CD4-positive, alpha-beta T cell treated with Interferon gamma for 1 hour (primary cell): ENCODE measurements around the gene P4HA2.

Experiments
- DNase-seq: peaks from one replicate; pipeline ENCODE4 v3.0.0-alpha.2; 2020

Gene P4HA2

GRCh38 chr5:132221781-132222648 is 5.6 kb downstream of the P4HA2 start:
- DNase-seq: no peak

- DNase-seq: no peak
Measured at GRCh38 chr5:132220491-132220890, 7.2 kb downstream of the P4HA2 start.

GRCh38 chr5:132219981-132220380 is 7.7 kb downstream of the P4HA2 start:
- DNase-seq: no peak

GRCh38 chr5:132219289-132219970 is 8.2 kb downstream of the P4HA2 start:
- DNase-seq: no peak

GRCh38 chr5:132218321-132218720 is 9.3 kb downstream of the P4HA2 start:
- no peak for DNase-seq

- DNase-seq: no peak
Measured at GRCh38 chr5:132215329-132215728, 12.3 kb downstream of the P4HA2 start.

- no peak for DNase-seq
Measured at GRCh38 chr5:132214491-132214890, 13.2 kb downstream of the P4HA2 start.

GRCh38 chr5:132213666-132214065 is 14.0 kb downstream of the P4HA2 start:
- DNase-seq: no peak

GRCh38 chr5:132211787-132212186 is 15.9 kb downstream of the P4HA2 start:
- DNase-seq: no peak

- no peak for DNase-seq
Measured at GRCh38 chr5:132210944-132211343, 16.7 kb downstream of the P4HA2 start.

GRCh38 chr5:132209901-132210545 is 17.6 kb downstream of the P4HA2 start:
- no peak for DNase-seq

GRCh38 chr5:132209131-132209530 is 18.5 kb downstream of the P4HA2 start:
- DNase-seq: no peak

- no peak for DNase-seq
Measured at GRCh38 chr5:132207778-132208177, 19.9 kb downstream of the P4HA2 start.

GRCh38 chr5:132206782-132207181 is 20.9 kb downstream of the P4HA2 start:
- DNase-seq: no peak

- no peak for DNase-seq
Measured at GRCh38 chr5:132205385-132206125, 22.1 kb downstream of the P4HA2 start.

GRCh38 chr5:132204371-132205135 is 23.1 kb downstream of the P4HA2 start:
- DNase-seq: no peak

GRCh38 chr5:132203916-132204315 is 23.7 kb downstream of the P4HA2 start:
- DNase-seq: no peak

- no peak for DNase-seq
Measured at GRCh38 chr5:132203464-132203818, 24.2 kb downstream of the P4HA2 start.

- no peak for DNase-seq
Measured at GRCh38 chr5:132202711-132203463, 24.8 kb downstream of the P4HA2 start.

- no peak for DNase-seq
Measured at GRCh38 chr5:132199116-132199680, 28.5 kb downstream of the P4HA2 start.

GRCh38 chr5:132198571-132198970 is 29.1 kb downstream of the P4HA2 start:
- no peak for DNase-seq
